Thymus (tissue), 11 donors: Measurements from ENCODE around the gene GSTO2. TPM values are rescaled to one million over a fixed set of nuclear protein-coding genes. Genes with fewer than 3 reads are reported as not detected.

Source experiments
- DNase-seq, 9 donors: peaks; one replicate each; pipeline ENCODE4 v3.0.0-alpha.2; 2013; ENCODE audit warnings: low spot score in 9 of 9, low read depth in 6 of 9, missing footprints in 1 of 9
- H3K27ac ChIP-seq, 2 donors: one replicate each; pipeline ENCODE4 v1.5.1; 2013; ENCODE audit warnings: control low read depth in 1 of 2, low read depth in 1 of 2, low read length in 1 of 2, mild to moderate bottlenecking in 1 of 2, moderate library complexity in 1 of 2
- H3K27me3 ChIP-seq, 2 donors: one replicate each; pipeline ENCODE4 v1.5.1; 2013; ENCODE audit warnings: low read length in 1 of 2; ENCODE audit not compliant: control insufficient read depth in 2 of 2, insufficient read depth in 1 of 2
- H3K36me3 ChIP-seq, 2 donors: one replicate each; pipeline ENCODE4 v1.5.1; 2013; ENCODE audit warnings: low read length in 1 of 2, mild to moderate bottlenecking in 1 of 2, moderate library complexity in 1 of 2; ENCODE audit not compliant: control insufficient read depth in 2 of 2, insufficient read depth in 2 of 2
- H3K4me1 ChIP-seq, 2 donors: one replicate each; pipeline ENCODE4 v1.5.1; 2013; ENCODE audit warnings: low read length in 2 of 2; ENCODE audit not compliant: control insufficient read depth in 2 of 2, insufficient read depth in 2 of 2
- H3K4me3 ChIP-seq, 2 donors: one replicate each; pipeline ENCODE4 v1.5.1; 2013; ENCODE audit warnings: low read length in 2 of 2, control low read depth in 1 of 2, mild to moderate bottlenecking in 1 of 2
- H3K9me3 ChIP-seq, 2 donors: one replicate each; pipeline ENCODE4 v1.5.1; 2013; ENCODE audit warnings: low read length in 1 of 2, mild to moderate bottlenecking in 1 of 2; ENCODE audit not compliant: control insufficient read depth in 2 of 2, insufficient read depth in 1 of 2
- WGBS: extraction: QIAGEN DNeasy Blood & Tissue Kit; methylation state at CpG from one replicate; pipeline ENCODE4 v1.1.7; 2013; 5-methylcytosine and 5-hydroxymethylcytosine counted together
- polyA plus RNA-seq: library from polyadenylated mRNA; stranded (reverse); fragments of 200-250 nt; gene quantifications from one replicate; pipeline ENCODE4 v1.2.3, GENCODE V29; 2013
- total RNA-seq: library from RNA; stranded (reverse); fragments of 120-200 nt; gene quantifications from one replicate; pipeline ENCODE4 v1.2.4, GENCODE V29; 2013
- donor health status: healthy.

The GSTO2 gene
- total and polyA plus RNA-seq, 2 donors: 5.6 to 16.1 TPM

- Histone ChIP-seq H3K27ac (no peak overlapping the region), H3K36me3 (no peaks in the 10 kb centered on the region), H3K9me3 (no peaks in the 10 kb centered on the region), H3K4me3 (no peak overlapping the region), H3K27me3 (peaks cover 2 to 9% of the 10 kb centered on the region in 2 donors), H3K4me1 (no peaks in the 10 kb centered on the region)
- no peak for DNase-seq
- 93% methylated on average over 7 of the region's 7 CpGs for WGBS
Measured at GRCh38 chr10:104284846-104285245, 15.9 kb downstream of the GSTO2 start.

GRCh38 chr10:104286939-104287338 is 18.0 kb downstream of the GSTO2 start:
- Histone ChIP-seq H3K4me1 (no peaks in the 10 kb centered on the region), H3K36me3 (no peaks in the 10 kb centered on the region), H3K27ac (no peak overlapping the region), H3K27me3 (peaks cover 4 to 14% of the 10 kb centered on the region in 2 donors), H3K9me3 (no peaks in the 10 kb centered on the region), H3K4me3 (no peak overlapping the region)
- DNase-seq: no peak
- WGBS: 98% methylated on average over 2 of the region's 2 CpGs

DNA sequence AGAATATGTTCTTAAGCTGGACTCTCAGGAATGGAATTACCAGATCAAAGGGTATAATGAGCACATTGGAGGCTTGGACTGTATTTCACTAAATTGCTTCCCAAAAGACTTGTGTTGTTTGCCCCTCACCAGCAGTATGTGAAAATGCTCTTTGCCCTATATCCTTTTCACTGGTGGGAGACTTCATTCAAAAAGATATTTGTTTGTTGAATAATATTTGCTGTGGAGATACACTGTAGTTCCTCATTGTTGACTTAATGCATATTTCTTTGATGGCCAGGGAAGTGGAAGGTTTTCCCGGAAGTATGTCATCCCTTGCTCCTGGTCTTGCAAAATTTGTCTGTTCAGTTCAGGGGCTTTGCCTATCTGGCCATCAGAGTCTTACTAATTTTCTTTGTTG is 19.4 kb downstream of the GSTO2 start:
- no peak overlapping the region for H3K27ac ChIP-seq
- no peak for DNase-seq
- H3K36me3 ChIP-seq: no peaks in the 10 kb centered on the region
- H3K27me3 ChIP-seq: peaks cover 2 to 11% of the 10 kb centered on the region in 2 donors
- WGBS: 97% methylated on average over 1 of the region's 1 CpG
- no peak overlapping the region for H3K4me3 ChIP-seq
- H3K9me3 ChIP-seq: no peaks in the 10 kb centered on the region
- H3K4me1 ChIP-seq: no peaks in the 10 kb centered on the region

- Histone ChIP-seq H3K9me3 (no peaks in the 10 kb centered on the region), H3K4me3 (no peak overlapping the region), H3K27ac (no peak overlapping the region), H3K4me1 (no peaks in the 10 kb centered on the region), H3K36me3 (no peaks in the 10 kb centered on the region), H3K27me3 (peaks cover 2 to 11% of the 10 kb centered on the region in 2 donors)
- DNase-seq: peak; percentile 75 to 92 (median 82)
- WGBS: 2% methylated on average over 26 of the region's 26 CpGs
Measured at GRCh38 chr10:104291439-104291951, 22.5 kb downstream of the GSTO2 start.

- Histone ChIP-seq H3K4me1 (peaks cover 0 to 6% of the 10 kb centered on the region in 2 donors), H3K4me3 (no peak overlapping the region), H3K27ac (no peak overlapping the region), H3K9me3 (no peaks in the 10 kb centered on the region), H3K27me3 (peaks cover 2 to 11% of the 10 kb centered on the region in 2 donors), H3K36me3 (no peaks in the 10 kb centered on the region)
- DNase-seq: no peak
- WGBS: 63% methylated on average over 2 of the region's 2 CpGs
Measured at GRCh38 chr10:104293011-104293410, 24.0 kb downstream of the GSTO2 start.

- Histone ChIP-seq H3K4me3 (no peak overlapping the region), H3K4me1 (peaks cover under 1 to 12% of the 10 kb centered on the region in 2 donors), H3K9me3 (no peaks in the 10 kb centered on the region), H3K27me3 (peaks cover 2 to 10% of the 10 kb centered on the region in 2 donors), H3K27ac (no peak overlapping the region), H3K36me3 (no peaks in the 10 kb centered on the region)
- no peak for DNase-seq
- 97% methylated on average over 5 of the region's 5 CpGs for WGBS
Measured at GRCh38 chr10:104293781-104294321, 24.9 kb downstream of the GSTO2 start.

- Histone ChIP-seq H3K4me3 (no peak overlapping the region), H3K36me3 (no peaks in the 10 kb centered on the region), H3K4me1 (peaks cover 18 to 37% of the 10 kb centered on the region in 2 donors), H3K27me3 (no peaks in the 10 kb centered on the region), H3K27ac (no peak overlapping the region), H3K9me3 (no peaks in the 10 kb centered on the region)
- WGBS: 97% methylated on average over 10 of the region's 10 CpGs
- DNase-seq: no peak
Measured at GRCh38 chr10:104296687-104297436, 27.9 kb downstream of the GSTO2 start.

- Histone ChIP-seq H3K9me3 (peaks cover 0 to 2% of the 10 kb centered on the region in 2 donors), H3K4me3 (no peak overlapping the region), H3K27ac (no peak overlapping the region), H3K27me3 (no peaks in the 10 kb centered on the region), H3K36me3 (no peaks in the 10 kb centered on the region), H3K4me1 (peaks cover 18 to 38% of the 10 kb centered on the region in 2 donors)
- DNase-seq: peak in 2 of 9 donors; percentile 58 to 67
- WGBS: 77% methylated on average over 17 of the region's 17 CpGs
Measured at GRCh38 chr10:104297697-104298660, 29.0 kb downstream of the GSTO2 start.
